HepG2 (cell line): ENCODE data around the gene ARIH2. TPM values are rescaled to one million over a fixed set of nuclear protein-coding genes. Genes with fewer than 3 reads are reported as not detected.

Experiments used
- CAMTA2 ChIP-seq: sonication (generic); formaldehyde crosslinking; IDR thresholded peaks from 2 replicates; pipeline ENCODE4 v1.4.0; 2020; ENCODE audit warnings: mild to moderate bottlenecking, missing genetic modification reagents, borderline replicate concordance
- GATAD2A ChIP-seq: IDR thresholded peaks from 2 replicates; pipeline ENCODE4 v1.6.1; 2016
- HHEX ChIP-seq: IDR thresholded peaks from 2 replicates; pipeline ENCODE4 v1.6.1; 2016; ENCODE audit warnings: control low read depth
- HOXA7 ChIP-seq: sonication (generic); formaldehyde crosslinking; IDR thresholded peaks from 2 replicates; pipeline ENCODE4 v1.8.1; 2022; ENCODE audit warnings: mild to moderate bottlenecking, missing genetic modification reagents, moderate library complexity
- KDM6A ChIP-seq: IDR thresholded peaks from 2 replicates; pipeline ENCODE4 v1.6.1; 2016; ENCODE audit warnings: low read depth
- KLF12 ChIP-seq: sonication (generic); formaldehyde crosslinking; IDR thresholded peaks from 2 replicates; pipeline ENCODE4 v1.4.0; 2020; ENCODE audit warnings: missing genetic modification reagents, borderline replicate concordance
- NFIB ChIP-seq: sonication (generic); formaldehyde crosslinking; IDR thresholded peaks from 2 replicates; pipeline ENCODE4 v1.9.0; 2021; ENCODE audit warnings: missing genetic modification reagents, mild to moderate bottlenecking, borderline replicate concordance
- SIX1 ChIP-seq: sonication (generic); formaldehyde crosslinking; IDR thresholded peaks from 2 replicates; pipeline ENCODE4 v1.4.0; 2020; ENCODE audit warnings: missing genetic modification reagents, borderline replicate concordance
- STAG1 ChIP-seq: sonication (generic); formaldehyde crosslinking; IDR thresholded peaks from 2 replicates; pipeline ENCODE4 v1.4.0; 2020; ENCODE audit warnings: missing genetic modification reagents
- TEAD3 ChIP-seq: optimal IDR thresholded peaks from 2 replicates; pipeline ENCODE3; 2016; ENCODE audit warnings: borderline replicate concordance
- XBP1 ChIP-seq: sonication (generic); formaldehyde crosslinking; IDR thresholded peaks from 2 replicates; pipeline ENCODE4 v1.5.0; 2020; ENCODE audit warnings: missing genetic modification reagents
- YY1 ChIP-seq: IDR thresholded peaks from 2 replicates; pipeline ENCODE4 v1.6.1; 2011; ENCODE audit warnings: low read length, low read depth, moderate library complexity, mild to moderate bottlenecking; ENCODE audit not compliant: insufficient read depth, insufficient replicate concordance
- ZBTB3 ChIP-seq: sonication (generic); formaldehyde crosslinking; IDR thresholded peaks from 2 replicates; pipeline ENCODE4 v1.4.0; 2020; ENCODE audit warnings: low read depth, mild to moderate bottlenecking, moderate library complexity, missing genetic modification reagents, borderline replicate concordance
- ZFP36 ChIP-seq: fragments of 150-350 bp; IDR thresholded peaks from 2 replicates; pipeline ENCODE4 v1.6.1; 2018; ENCODE audit warnings: borderline replicate concordance, low read length, low read depth; ENCODE audit not compliant: partially characterized antibody
- ZNF251 ChIP-seq: sonication (generic); formaldehyde crosslinking; IDR thresholded peaks from 2 replicates; pipeline ENCODE4 v1.9.0; 2021; ENCODE audit warnings: mild to moderate bottlenecking, missing genetic modification reagents
- ZNF546 ChIP-seq: sonication (generic); formaldehyde crosslinking; conservative IDR thresholded peaks from 2 replicates; pipeline ENCODE4 v1.8.1; 2023; ENCODE audit warnings: mild to moderate bottlenecking, missing genetic modification reagents
- ZNF724P ChIP-seq: sonication (generic); formaldehyde crosslinking; IDR thresholded peaks from 2 replicates; pipeline ENCODE4 v1.8.0; 2022; ENCODE audit warnings: missing genetic modification reagents, borderline replicate concordance
- ZNF749 ChIP-seq: sonication (generic); formaldehyde crosslinking; IDR thresholded peaks from 2 replicates; pipeline ENCODE4 v1.8.0; 2022; ENCODE audit warnings: mild to moderate bottlenecking, missing genetic modification reagents, moderate library complexity, borderline replicate concordance
- polyA plus RNA-seq, 8 experiments: library from polyadenylated mRNA; depleted of rRNA in 3 of 8; stranded (reverse) in 7 of 8; unstranded in 1 of 8; fragments of >200 nt; fragmentation: Illumina TruSeq in 4 of 8; extraction: Trizol in 4 of 8; gene quantifications; 2 replicates each; pipeline versions ENCODE4 v1.2.1 to v1.2.3, GENCODE V29; 2011 to 2016; ENCODE audit warnings: low read depth in 4 of 8, missing spikeins in 1 of 8, mixed read lengths in 1 of 8; ENCODE audit not compliant: insufficient read depth in 1 of 8
- total RNA-seq, 5 experiments: library from RNA; depleted of rRNA; stranded (reverse); fragments of >200 nt; fragmentation: Illumina TruSeq; extraction: Trizol; gene quantifications; 2 replicates each; pipeline ENCODE4 v1.2.3, GENCODE V29; 2016; ENCODE audit warnings: low read depth in 1 of 5
- TF ChIP-seq, protein P1 (sequence below): sonication (generic); formaldehyde crosslinking; IDR thresholded peaks from 2 replicates; pipeline ENCODE4 v1.4.0; 2020; ENCODE audit warnings: mild to moderate bottlenecking, missing genetic modification reagents
- TF ChIP-seq, protein P2 (sequence below): sonication (generic); formaldehyde crosslinking; IDR thresholded peaks from 2 replicates; pipeline ENCODE4 v1.5.0; 2020; ENCODE audit warnings: missing genetic modification reagents
- TF ChIP-seq, protein P3 (sequence below): sonication (generic); formaldehyde crosslinking; IDR thresholded peaks from 2 replicates; pipeline ENCODE4 v1.4.0; 2020; ENCODE audit warnings: mild to moderate bottlenecking, missing genetic modification reagents
- TF ChIP-seq, protein P4 (sequence below): sonication (generic); formaldehyde crosslinking; IDR thresholded peaks from 2 replicates; pipeline ENCODE4 v1.8.0; 2022; ENCODE audit warnings: mild to moderate bottlenecking, missing genetic modification reagents, moderate library complexity
- TF ChIP-seq, protein P5 (sequence below): sonication (generic); formaldehyde crosslinking; IDR thresholded peaks from 2 replicates; pipeline ENCODE4 v1.8.1; 2023; ENCODE audit warnings: missing genetic modification reagents, inconsistent platforms, borderline replicate concordance

The ARIH2 gene
- total and polyA plus RNA-seq, 2 of the 13 experiments (the other 11 are each of a cell fraction or from before 2014, with no cell fraction given): 64.8 to 83.3 TPM

DNA sequence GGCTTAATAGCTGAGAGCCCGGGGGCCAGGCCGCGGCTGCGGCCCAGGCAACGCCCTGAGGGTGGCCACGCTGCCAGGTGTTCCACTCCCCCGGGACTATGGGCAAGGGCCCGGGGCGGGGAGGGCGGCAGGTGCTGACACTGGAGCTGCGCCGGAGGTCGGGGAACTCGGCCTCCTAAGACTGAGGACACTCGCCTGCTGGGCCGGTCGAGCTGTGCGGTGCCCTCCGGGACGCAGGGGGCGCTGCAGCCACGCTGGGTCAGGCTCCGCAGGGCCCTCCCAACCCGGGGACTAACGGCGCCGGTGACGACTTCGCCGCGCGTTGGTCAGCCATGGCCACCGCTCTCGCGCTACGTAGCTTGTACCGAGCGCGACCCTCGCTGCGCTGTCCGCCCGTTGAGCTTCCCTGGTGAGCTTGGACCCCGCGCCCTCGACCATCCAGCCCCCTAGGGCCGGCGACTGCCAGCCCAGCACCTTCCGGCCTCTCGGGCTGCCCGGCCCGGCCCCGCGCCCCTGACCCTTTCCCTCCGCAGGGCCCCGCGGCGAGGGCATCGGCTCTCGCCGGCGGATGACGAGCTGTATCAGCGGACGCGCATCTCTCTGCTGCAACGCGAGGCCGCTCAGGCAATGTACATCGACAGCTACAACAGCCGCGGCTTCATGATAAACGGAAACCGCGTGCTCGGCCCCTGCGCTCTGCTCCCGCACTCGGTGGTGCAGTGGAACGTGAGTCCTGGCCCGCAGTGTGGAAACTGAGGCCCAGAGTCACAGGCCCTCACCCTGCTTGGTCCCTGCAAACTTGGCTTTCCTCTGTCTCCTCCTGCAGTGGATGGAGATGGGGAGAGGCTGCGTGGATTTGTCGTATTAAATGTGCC, 103.4 kb downstream of the ARIH2 start, which contains the start of gene NDUFAF3 (continued):
- TF ChIP-seq, protein P1, sequence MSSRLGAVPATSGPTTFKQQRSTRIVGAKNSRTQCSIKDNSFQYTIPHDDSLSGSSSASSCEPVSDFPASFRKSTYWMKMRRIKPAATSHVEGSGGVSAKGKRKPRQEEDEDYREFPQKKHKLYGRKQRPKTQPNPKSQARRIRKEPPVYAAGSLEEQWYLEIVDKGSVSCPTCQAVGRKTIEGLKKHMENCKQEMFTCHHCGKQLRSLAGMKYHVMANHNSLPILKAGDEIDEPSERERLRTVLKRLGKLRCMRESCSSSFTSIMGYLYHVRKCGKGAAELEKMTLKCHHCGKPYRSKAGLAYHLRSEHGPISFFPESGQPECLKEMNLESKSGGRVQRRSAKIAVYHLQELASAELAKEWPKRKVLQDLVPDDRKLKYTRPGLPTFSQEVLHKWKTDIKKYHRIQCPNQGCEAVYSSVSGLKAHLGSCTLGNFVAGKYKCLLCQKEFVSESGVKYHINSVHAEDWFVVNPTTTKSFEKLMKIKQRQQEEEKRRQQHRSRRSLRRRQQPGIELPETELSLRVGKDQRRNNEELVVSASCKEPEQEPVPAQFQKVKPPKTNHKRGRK (CRISPR knock-in tag): no peak
- TF ChIP-seq, protein P2, sequence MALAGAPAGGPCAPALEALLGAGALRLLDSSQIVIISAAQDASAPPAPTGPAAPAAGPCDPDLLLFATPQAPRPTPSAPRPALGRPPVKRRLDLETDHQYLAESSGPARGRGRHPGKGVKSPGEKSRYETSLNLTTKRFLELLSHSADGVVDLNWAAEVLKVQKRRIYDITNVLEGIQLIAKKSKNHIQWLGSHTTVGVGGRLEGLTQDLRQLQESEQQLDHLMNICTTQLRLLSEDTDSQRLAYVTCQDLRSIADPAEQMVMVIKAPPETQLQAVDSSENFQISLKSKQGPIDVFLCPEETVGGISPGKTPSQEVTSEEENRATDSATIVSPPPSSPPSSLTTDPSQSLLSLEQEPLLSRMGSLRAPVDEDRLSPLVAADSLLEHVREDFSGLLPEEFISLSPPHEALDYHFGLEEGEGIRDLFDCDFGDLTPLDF (CRISPR knock-in tag): peak; percentile 83; the same call in 1 of the 2 replicates
- TF ChIP-seq ZNF749 (no peak), ZBTB3 (no peak), STAG1 (CRISPR knock-in tag) (peak; percentile 45), GATAD2A (CRISPR knock-in tag) (0 out of 2 replicates have a peak, but pooled peaks have one; percentile 30), ZFP36 (no peak), YY1 (peak; percentile 93), SIX1 (CRISPR knock-in tag) (peak; percentile 14), ZNF546 (CRISPR knock-in tag) (0 out of 2 replicates have a peak, but pooled peaks have one; percentile 47), CAMTA2 (CRISPR knock-in tag) (peak; percentile 93; the same call in 1 of the 2 replicates), ZNF251 (CRISPR knock-in tag) (no peak), ZNF724P (CRISPR knock-in tag) (no peak), XBP1 (peak; percentile 61; the same call in 1 of the 2 replicates), HOXA7 (CRISPR knock-in tag) (no peak), TEAD3 (peak; percentile 39), KDM6A (no peak), KLF12 (peak; percentile 94), HHEX (CRISPR knock-in tag) (no peak), NFIB (CRISPR knock-in tag) (no peak)
- TF ChIP-seq, protein P3, sequence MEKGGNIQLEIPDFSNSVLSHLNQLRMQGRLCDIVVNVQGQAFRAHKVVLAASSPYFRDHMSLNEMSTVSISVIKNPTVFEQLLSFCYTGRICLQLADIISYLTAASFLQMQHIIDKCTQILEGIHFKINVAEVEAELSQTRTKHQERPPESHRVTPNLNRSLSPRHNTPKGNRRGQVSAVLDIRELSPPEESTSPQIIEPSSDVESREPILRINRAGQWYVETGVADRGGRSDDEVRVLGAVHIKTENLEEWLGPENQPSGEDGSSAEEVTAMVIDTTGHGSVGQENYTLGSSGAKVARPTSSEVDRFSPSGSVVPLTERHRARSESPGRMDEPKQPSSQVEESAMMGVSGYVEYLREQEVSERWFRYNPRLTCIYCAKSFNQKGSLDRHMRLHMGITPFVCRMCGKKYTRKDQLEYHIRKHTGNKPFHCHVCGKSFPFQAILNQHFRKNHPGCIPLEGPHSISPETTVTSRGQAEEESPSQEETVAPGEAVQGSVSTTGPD (CRISPR knock-in tag): no peak
- TF ChIP-seq, protein P4, sequence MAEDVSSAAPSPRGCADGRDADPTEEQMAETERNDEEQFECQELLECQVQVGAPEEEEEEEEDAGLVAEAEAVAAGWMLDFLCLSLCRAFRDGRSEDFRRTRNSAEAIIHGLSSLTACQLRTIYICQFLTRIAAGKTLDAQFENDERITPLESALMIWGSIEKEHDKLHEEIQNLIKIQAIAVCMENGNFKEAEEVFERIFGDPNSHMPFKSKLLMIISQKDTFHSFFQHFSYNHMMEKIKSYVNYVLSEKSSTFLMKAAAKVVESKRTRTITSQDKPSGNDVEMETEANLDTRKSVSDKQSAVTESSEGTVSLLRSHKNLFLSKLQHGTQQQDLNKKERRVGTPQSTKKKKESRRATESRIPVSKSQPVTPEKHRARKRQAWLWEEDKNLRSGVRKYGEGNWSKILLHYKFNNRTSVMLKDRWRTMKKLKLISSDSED (CRISPR knock-in tag): 0 out of 2 replicates have a peak, but pooled peaks have one; percentile 58
- TF ChIP-seq, protein P5, sequence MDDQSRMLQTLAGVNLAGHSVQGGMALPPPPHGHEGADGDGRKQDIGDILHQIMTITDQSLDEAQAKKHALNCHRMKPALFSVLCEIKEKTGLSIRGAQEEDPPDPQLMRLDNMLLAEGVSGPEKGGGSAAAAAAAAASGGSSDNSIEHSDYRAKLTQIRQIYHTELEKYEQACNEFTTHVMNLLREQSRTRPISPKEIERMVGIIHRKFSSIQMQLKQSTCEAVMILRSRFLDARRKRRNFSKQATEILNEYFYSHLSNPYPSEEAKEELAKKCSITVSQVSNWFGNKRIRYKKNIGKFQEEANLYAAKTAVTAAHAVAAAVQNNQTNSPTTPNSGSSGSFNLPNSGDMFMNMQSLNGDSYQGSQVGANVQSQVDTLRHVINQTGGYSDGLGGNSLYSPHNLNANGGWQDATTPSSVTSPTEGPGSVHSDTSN (CRISPR knock-in tag): 0 out of 2 replicates have a peak, but pooled peaks have one; percentile 11
